Neuronal stem cell (in vitro differentiated cells): ENCODE measurements around the gene TMTC2.

ENCODE experiments used
- DNase-seq: peaks from one replicate; pipeline ENCODE4 v3.0.0-alpha.2; 2013; ENCODE audit warnings: low spot score
- H2AFZ ChIP-seq: one replicate; pipeline ENCODE4 v1.6.1; 2013; ENCODE audit warnings: mild to moderate bottlenecking, low read length, inconsistent platforms
- H2AK5ac ChIP-seq: 2 replicates; pipeline ENCODE4 v1.6.1; 2013; ENCODE audit warnings: low read depth, mild to moderate bottlenecking, inconsistent platforms, low read length, moderate library complexity, mixed read lengths
- H2BK120ac ChIP-seq: 2 replicates; pipeline ENCODE4 v1.6.1; 2013; ENCODE audit warnings: low read depth, mild to moderate bottlenecking, inconsistent platforms, low read length, moderate library complexity, mixed read lengths
- H2BK12ac ChIP-seq: one replicate; pipeline ENCODE4 v1.6.1; 2013; ENCODE audit warnings: low read length, inconsistent platforms
- H2BK15ac ChIP-seq: 2 replicates; pipeline ENCODE4 v1.6.1; 2013; ENCODE audit warnings: mild to moderate bottlenecking, low read length, inconsistent platforms, mixed read lengths
- H2BK5ac ChIP-seq: one replicate; pipeline ENCODE4 v1.6.1; 2013; ENCODE audit warnings: inconsistent platforms, mild to moderate bottlenecking, low read length, moderate library complexity
- H3K14ac ChIP-seq: one replicate; pipeline ENCODE4 v1.6.1; 2013; ENCODE audit warnings: low read length, inconsistent platforms
- H3K18ac ChIP-seq: 2 replicates; pipeline ENCODE4 v1.6.1; 2013; ENCODE audit warnings: low read length, inconsistent platforms
- H3K23ac ChIP-seq: 2 replicates; pipeline ENCODE4 v1.6.1; 2013; ENCODE audit warnings: low read depth, mild to moderate bottlenecking, mixed read lengths, low read length, inconsistent platforms; ENCODE audit not compliant: poor library complexity
- H3K27ac ChIP-seq: replicated peaks from 3 replicates; pipeline ENCODE4 v1.5.1; 2013; ENCODE audit warnings: low read length, inconsistent platforms
- H3K27me3 ChIP-seq, 3 experiments: 2 replicates each; pipeline ENCODE4 v1.6.1; 2013; ENCODE audit warnings: low read length in 3 of 3, mild to moderate bottlenecking in 2 of 3, inconsistent platforms in 1 of 3, low read depth in 1 of 3, mixed read lengths in 1 of 3, moderate library complexity in 1 of 3; ENCODE audit not compliant: control insufficient read depth in 3 of 3, insufficient read depth in 3 of 3
- H3K36me3 ChIP-seq, 2 donors: replicated peaks in 1 of 2; 2 replicates each; pipeline ENCODE4 v1.6.1; 2013; ENCODE audit warnings: low read length in 2 of 2; ENCODE audit not compliant: control insufficient read depth in 2 of 2, insufficient read depth in 2 of 2
- H3K4ac ChIP-seq: 2 replicates; pipeline ENCODE4 v1.6.1; 2013; ENCODE audit warnings: inconsistent platforms, mild to moderate bottlenecking, low read length, moderate library complexity
- H3K4me1 ChIP-seq, 2 donors: 1 replicate in 1 of 2; 2 replicates in 1 of 2; pipeline ENCODE4 v1.6.1; 2013; ENCODE audit warnings: low read length in 2 of 2, low read depth in 1 of 2; ENCODE audit not compliant: control insufficient read depth in 2 of 2, insufficient read depth in 1 of 2
- H3K4me2 ChIP-seq: one replicate; pipeline ENCODE4 v1.6.1; 2013; ENCODE audit warnings: mild to moderate bottlenecking, low read length, inconsistent platforms; ENCODE audit not compliant: insufficient read depth, poor library complexity, severe bottlenecking
- H3K4me3 ChIP-seq, 2 donors: 2 replicates each; pipeline ENCODE4 v1.5.1; 2013; ENCODE audit warnings: low read length in 2 of 2, mild to moderate bottlenecking in 2 of 2, inconsistent platforms in 1 of 2, moderate library complexity in 1 of 2
- H3K79me1 ChIP-seq: one replicate; pipeline ENCODE4 v1.6.1; 2013; ENCODE audit warnings: low read depth, mild to moderate bottlenecking, inconsistent platforms, low read length, moderate library complexity
- H3K9ac ChIP-seq: one replicate; pipeline ENCODE4 v1.6.1; 2013; ENCODE audit warnings: mild to moderate bottlenecking, low read depth, low read length, inconsistent platforms; ENCODE audit not compliant: poor library complexity
- H3K9me3 ChIP-seq, 2 donors: replicated peaks in 1 of 2; 2 replicates each; pipeline versions ENCODE3 to v1.6.1; 2013; ENCODE audit warnings: low read length in 2 of 2, mild to moderate bottlenecking in 2 of 2, inconsistent platforms in 1 of 2, low read depth in 1 of 2, mixed read lengths in 1 of 2, moderate library complexity in 1 of 2; ENCODE audit not compliant: control insufficient read depth in 2 of 2, insufficient read depth in 1 of 2
- H4K8ac ChIP-seq: one replicate; pipeline ENCODE4 v1.6.1; 2013; ENCODE audit warnings: low read depth, mild to moderate bottlenecking, inconsistent platforms, low read length, moderate library complexity
- H4K91ac ChIP-seq: one replicate; pipeline ENCODE4 v1.6.1; 2013; ENCODE audit warnings: low read length, low read depth, mild to moderate bottlenecking, inconsistent platforms; ENCODE audit not compliant: poor library complexity
- WGBS, 2 donors: extraction: QIAGEN DNeasy Blood & Tissue Kit; methylation state at CpG; one replicate each; pipeline ENCODE4 v1.1.7; 2013; ENCODE audit warnings: missing lambda C conversion rate in 2 of 2, mixed read lengths in 1 of 2; ENCODE audit not compliant: insufficient read length in 2 of 2, insufficient replicate concordance in 1 of 2; ENCODE audit errors: extremely low coverage in 2 of 2; 5-methylcytosine and 5-hydroxymethylcytosine counted together

TMTC2 gene

GRCh38 chr12:82937151-82937550, 250.4 kb downstream of the TMTC2 start:
- no peaks in the 10 kb centered on the region for H3K4me1 ChIP-seq
- no peak overlapping the region for H3K23ac ChIP-seq
- no peak overlapping the region for H3K18ac ChIP-seq
- H3K4ac ChIP-seq: no peak overlapping the region
- no peaks in the 10 kb centered on the region for H3K9me3 ChIP-seq
- no CpG with 5 or more reads among the region's 2 CpGs for WGBS, 2 donors
- H3K4me3 ChIP-seq: no peak overlapping the region
- peaks cover 0 to 19% of the 10 kb centered on the region in 2 donors for H3K36me3 ChIP-seq
- H3K27me3 ChIP-seq: no peaks in the 10 kb centered on the region
- no peak for DNase-seq
- no peak overlapping the region for H2BK5ac ChIP-seq
- no peak overlapping the region for H2AK5ac ChIP-seq
- H3K79me1 ChIP-seq: no peaks in the 10 kb centered on the region
- no peak overlapping the region for H2BK120ac ChIP-seq
- H2BK12ac ChIP-seq: no peak overlapping the region
- no peak overlapping the region for H3K9ac ChIP-seq
- H2AFZ ChIP-seq: no peak overlapping the region
- no peak overlapping the region for H3K14ac ChIP-seq
- no peak overlapping the region for H3K4me2 ChIP-seq
- no peak overlapping the region for H4K8ac ChIP-seq
- no peak overlapping the region for H2BK15ac ChIP-seq
- no peak overlapping the region for H4K91ac ChIP-seq
- H3K27ac ChIP-seq: no peak overlapping the region

- Histone ChIP-seq H2AK5ac (no peak overlapping the region), H3K4me1 (peaks cover 0 to 4% of the 10 kb centered on the region in 2 donors), H3K79me1 (no peaks in the 10 kb centered on the region), H2BK12ac (no peak overlapping the region), H3K9me3 (no peaks in the 10 kb centered on the region), H2BK15ac (no peak overlapping the region), H3K23ac (no peak overlapping the region), H2BK120ac (no peak overlapping the region), H3K14ac (no peak overlapping the region), H3K27me3 (no peaks in the 10 kb centered on the region), H2AFZ (no peak overlapping the region), H3K36me3 (no peaks in the 10 kb centered on the region), H3K4me3 (no peak overlapping the region), H2BK5ac (no peak overlapping the region), H4K91ac (no peak overlapping the region), H3K4me2 (no peak overlapping the region), H4K8ac (no peak overlapping the region), H3K9ac (no peak overlapping the region), H3K27ac (no peak overlapping the region), H3K18ac (no peak overlapping the region), H3K4ac (no peak overlapping the region)
- WGBS, 2 donors: no CpG with 5 or more reads among the region's 2 CpGs
- no peak for DNase-seq
Observed at GRCh38 chr12:82942521-82942920, 255.8 kb downstream of the TMTC2 start.

GRCh38 chr12:82942991-82943401, 256.3 kb downstream of the TMTC2 start:
- Histone ChIP-seq H3K9ac (no peak overlapping the region), H3K27ac (no peak overlapping the region)

GRCh38 chr12:82948491-82948890, 261.8 kb downstream of the TMTC2 start:
- H3K36me3 ChIP-seq: no peaks in the 10 kb centered on the region
- no peak overlapping the region for H2AFZ ChIP-seq
- H3K14ac ChIP-seq: no peak overlapping the region
- H2BK120ac ChIP-seq: no peak overlapping the region
- no peak overlapping the region for H3K18ac ChIP-seq
- DNase-seq: no peak
- H3K4me3 ChIP-seq: no peak overlapping the region
- no peak overlapping the region for H4K8ac ChIP-seq
- no peak overlapping the region for H4K91ac ChIP-seq
- H2BK12ac ChIP-seq: no peak overlapping the region
- no peaks in the 10 kb centered on the region for H3K79me1 ChIP-seq
- no peak overlapping the region for H2BK15ac ChIP-seq
- no peak overlapping the region for H3K23ac ChIP-seq
- H3K4me1 ChIP-seq: peaks cover 0 to 2% of the 10 kb centered on the region in 2 donors
- no peak overlapping the region for H3K4ac ChIP-seq
- no peaks in the 10 kb centered on the region for H3K9me3 ChIP-seq
- WGBS, 2 donors: no CpG with 5 or more reads among the region's 2 CpGs
- H3K27me3 ChIP-seq: no peaks in the 10 kb centered on the region
- no peak overlapping the region for H2AK5ac ChIP-seq
- no peak overlapping the region for H2BK5ac ChIP-seq
- no peak overlapping the region for H3K9ac ChIP-seq
- H3K27ac ChIP-seq: no peak overlapping the region
- H3K4me2 ChIP-seq: no peak overlapping the region

More at GRCh38 chr12:82942991-82943401, 256.3 kb downstream of the TMTC2 start:
- H3K4me3 ChIP-seq: no peak overlapping the region
- H3K4me2 ChIP-seq: no peak overlapping the region
- H2BK12ac ChIP-seq: no peak overlapping the region
- H2BK15ac ChIP-seq: no peak overlapping the region
- DNase-seq: no peak
- no peak overlapping the region for H3K4ac ChIP-seq
- no peaks in the 10 kb centered on the region for H3K79me1 ChIP-seq
- H3K23ac ChIP-seq: no peak overlapping the region
- no peaks in the 10 kb centered on the region for H3K36me3 ChIP-seq
- no CpG with 5 or more reads among the region's 2 CpGs for WGBS, 2 donors
- H2AK5ac ChIP-seq: no peak overlapping the region
- H2AFZ ChIP-seq: no peak overlapping the region
- H2BK5ac ChIP-seq: no peak overlapping the region
- H4K91ac ChIP-seq: no peak overlapping the region
- no peak overlapping the region for H3K14ac ChIP-seq
- no peak overlapping the region for H4K8ac ChIP-seq
- H3K9me3 ChIP-seq: no peaks in the 10 kb centered on the region
- no peak overlapping the region for H2BK120ac ChIP-seq
- H3K18ac ChIP-seq: no peak overlapping the region
- H3K27me3 ChIP-seq: no peaks in the 10 kb centered on the region
- peaks cover 0 to 4% of the 10 kb centered on the region in 2 donors for H3K4me1 ChIP-seq
